Measurements from ENCODE around the gene PCTP.

Gene PCTP

DNA sequence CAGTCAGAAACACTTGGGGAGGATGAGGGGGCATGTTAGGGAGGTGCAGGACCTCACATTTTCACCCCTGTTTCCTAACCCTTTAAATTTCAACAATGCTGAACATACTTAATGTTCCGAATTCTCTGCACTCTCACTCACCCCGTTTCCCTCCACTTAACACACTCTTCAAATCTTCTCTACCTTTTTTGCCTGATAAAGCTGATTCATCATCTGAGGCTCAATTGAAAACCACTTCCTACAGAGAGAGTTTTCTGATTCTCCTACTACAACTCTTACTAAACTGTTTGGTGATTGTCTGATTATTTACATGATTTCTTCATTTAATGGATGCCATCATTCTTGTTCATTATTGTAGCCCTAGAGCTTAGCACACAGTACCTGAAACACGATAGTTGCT lies 42.4 kb downstream of the PCTP start:
- H3K4me1 ChIP-seq (ENCODE audit: control insufficient read depth, insufficient read depth, low read length) = no peaks in the 10 kb centered on the region
- no peak overlapping the region for H3K4me3 ChIP-seq (ENCODE audit: low read length)
- no peaks in the 10 kb centered on the region for H3K9me3 ChIP-seq (ENCODE audit: control insufficient read depth, insufficient read depth, low read length)
- 100% methylated on average over 2 of the region's 3 CpGs for WGBS (ENCODE audit: insufficient coverage, insufficient read length)
- no peaks in the 10 kb centered on the region for H3K27me3 ChIP-seq (ENCODE audit: control insufficient read depth, insufficient read depth, low read length)
- H3K27ac ChIP-seq (ENCODE audit: low read length) = no peak overlapping the region
- no peak for DNase-seq (ENCODE audit: low read depth, low spot score)
- H3K36me3 ChIP-seq (ENCODE audit: control insufficient read depth, insufficient read depth, low read length) = no peaks in the 10 kb centered on the region

- no CpG with 5 or more reads among the region's 6 CpGs for WGBS (ENCODE audit: insufficient coverage, insufficient read length)
- no peak overlapping the region for H3K4me3 ChIP-seq (ENCODE audit: low read length)
- no peaks in the 10 kb centered on the region for H3K4me1 ChIP-seq (ENCODE audit: control insufficient read depth, insufficient read depth, low read length)
- no peak overlapping the region for H3K27ac ChIP-seq (ENCODE audit: low read length)
- H3K27me3 ChIP-seq (ENCODE audit: control insufficient read depth, insufficient read depth, low read length) = no peaks in the 10 kb centered on the region
- no peaks in the 10 kb centered on the region for H3K9me3 ChIP-seq (ENCODE audit: control insufficient read depth, insufficient read depth, low read length)
- H3K36me3 ChIP-seq (ENCODE audit: control insufficient read depth, insufficient read depth, low read length) = no peaks in the 10 kb centered on the region
- DNase-seq (ENCODE audit: low read depth, low spot score) = no peak
Measured at GRCh38 chr17:55794725-55795482, 44.1 kb downstream of the PCTP start.

GRCh38 chr17:55806745-55807495 lies 56.1 kb downstream of the PCTP start:
- H3K27ac ChIP-seq (ENCODE audit: low read length) = no peak overlapping the region
- no peak overlapping the region for H3K4me3 ChIP-seq (ENCODE audit: low read length)
- WGBS (ENCODE audit: insufficient coverage, insufficient read length) = no CpG with 5 or more reads among the region's 2 CpGs
- no peaks in the 10 kb centered on the region for H3K36me3 ChIP-seq (ENCODE audit: control insufficient read depth, insufficient read depth, low read length)
- H3K4me1 ChIP-seq (ENCODE audit: control insufficient read depth, insufficient read depth, low read length) = no peaks in the 10 kb centered on the region
- H3K27me3 ChIP-seq (ENCODE audit: control insufficient read depth, insufficient read depth, low read length) = no peaks in the 10 kb centered on the region
- DNase-seq (ENCODE audit: low read depth, low spot score) = no peak
- H3K9me3 ChIP-seq (ENCODE audit: control insufficient read depth, insufficient read depth, low read length) = no peaks in the 10 kb centered on the region

DNA sequence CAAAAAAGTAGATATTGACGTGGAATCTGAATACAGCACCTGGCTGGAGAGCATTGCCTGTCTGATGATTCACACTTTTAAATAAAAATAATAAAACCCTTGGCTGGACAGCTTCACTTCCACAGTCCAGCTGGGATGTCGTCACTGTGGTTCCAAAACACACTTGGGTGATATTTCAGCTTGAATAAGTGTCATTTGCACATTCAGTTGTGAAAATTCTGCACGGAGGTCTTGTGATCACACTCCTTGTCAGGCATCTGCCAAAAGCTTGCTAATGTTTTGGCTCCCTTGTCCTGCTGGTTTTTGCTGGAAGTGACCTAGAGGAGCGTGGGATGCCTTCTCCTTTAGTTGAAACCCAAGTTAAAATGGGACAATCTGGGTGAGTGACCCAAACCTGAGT lies 60.7 kb downstream of the PCTP start:
- DNase-seq (ENCODE audit: low read depth, low spot score) = no peak
- Histone ChIP-seq H3K27ac (ENCODE audit: low read length) (no peak overlapping the region), H3K4me3 (ENCODE audit: low read length) (no peak overlapping the region), H3K27me3 (ENCODE audit: control insufficient read depth, insufficient read depth, low read length) (no peaks in the 10 kb centered on the region), H3K36me3 (ENCODE audit: control insufficient read depth, insufficient read depth, low read length) (no peaks in the 10 kb centered on the region), H3K4me1 (ENCODE audit: control insufficient read depth, insufficient read depth, low read length) (no peaks in the 10 kb centered on the region), H3K9me3 (ENCODE audit: control insufficient read depth, insufficient read depth, low read length) (no peaks in the 10 kb centered on the region)
- no CpG with 5 or more reads among the region's 4 CpGs for WGBS (ENCODE audit: insufficient coverage, insufficient read length)

DNA sequence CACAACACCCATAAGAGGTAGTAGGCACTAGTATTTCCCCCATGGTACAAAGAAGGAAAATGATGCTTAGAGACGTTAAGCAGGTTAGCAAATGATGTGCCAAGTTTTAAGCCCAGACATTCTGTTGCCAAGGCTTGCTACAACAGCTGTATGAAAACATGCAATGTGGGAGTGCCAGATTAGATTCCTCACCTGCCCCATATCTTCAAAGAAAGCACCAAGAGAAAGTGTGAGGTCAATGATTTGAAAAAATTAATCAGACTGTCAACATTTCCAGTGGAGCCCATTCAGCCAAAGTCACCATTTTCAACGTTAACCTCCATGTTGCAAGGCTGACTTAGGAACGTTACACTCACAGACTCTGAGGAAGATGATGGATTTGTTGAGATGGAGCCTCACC lies 61.5 kb downstream of the PCTP start:
- no CpG with 5 or more reads among the region's 3 CpGs for WGBS (ENCODE audit: insufficient coverage, insufficient read length)
- no peak overlapping the region for H3K4me3 ChIP-seq (ENCODE audit: low read length)
- H3K4me1 ChIP-seq (ENCODE audit: control insufficient read depth, insufficient read depth, low read length) = no peaks in the 10 kb centered on the region
- no peaks in the 10 kb centered on the region for H3K27me3 ChIP-seq (ENCODE audit: control insufficient read depth, insufficient read depth, low read length)
- no peak for DNase-seq (ENCODE audit: low read depth, low spot score)
- H3K9me3 ChIP-seq (ENCODE audit: control insufficient read depth, insufficient read depth, low read length) = no peaks in the 10 kb centered on the region
- H3K27ac ChIP-seq (ENCODE audit: low read length) = no peak overlapping the region
- no peaks in the 10 kb centered on the region for H3K36me3 ChIP-seq (ENCODE audit: control insufficient read depth, insufficient read depth, low read length)

- H3K4me1 ChIP-seq (ENCODE audit: control insufficient read depth, insufficient read depth, low read length) = no peaks in the 10 kb centered on the region
- H3K36me3 ChIP-seq (ENCODE audit: control insufficient read depth, insufficient read depth, low read length) = no peaks in the 10 kb centered on the region
- H3K27ac ChIP-seq (ENCODE audit: low read length) = no peak overlapping the region
- no peak for DNase-seq (ENCODE audit: low read depth, low spot score)
- no peaks in the 10 kb centered on the region for H3K9me3 ChIP-seq (ENCODE audit: control insufficient read depth, insufficient read depth, low read length)
- H3K27me3 ChIP-seq (ENCODE audit: control insufficient read depth, insufficient read depth, low read length) = no peaks in the 10 kb centered on the region
- no peak overlapping the region for H3K4me3 ChIP-seq (ENCODE audit: low read length)
- WGBS (ENCODE audit: insufficient coverage, insufficient read length) = no CpG with 5 or more reads among the region's 3 CpGs
Measured at GRCh38 chr17:55813944-55814343, 63.1 kb downstream of the PCTP start.

- H3K36me3 ChIP-seq (ENCODE audit: control insufficient read depth, insufficient read depth, low read length) = no peaks in the 10 kb centered on the region
- no peak overlapping the region for H3K4me3 ChIP-seq (ENCODE audit: low read length)
- H3K27me3 ChIP-seq (ENCODE audit: control insufficient read depth, insufficient read depth, low read length) = no peaks in the 10 kb centered on the region
- no peak for DNase-seq (ENCODE audit: low read depth, low spot score)
- no CpG with 5 or more reads among the region's 6 CpGs for WGBS (ENCODE audit: insufficient coverage, insufficient read length)
- H3K4me1 ChIP-seq (ENCODE audit: control insufficient read depth, insufficient read depth, low read length) = no peaks in the 10 kb centered on the region
- no peak overlapping the region for H3K27ac ChIP-seq (ENCODE audit: low read length)
- no peaks in the 10 kb centered on the region for H3K9me3 ChIP-seq (ENCODE audit: control insufficient read depth, insufficient read depth, low read length)
Measured at GRCh38 chr17:55814377-55814776, 63.5 kb downstream of the PCTP start.

GRCh38 chr17:55816532-55817396 lies 65.9 kb downstream of the PCTP start:
- no peak for DNase-seq (ENCODE audit: low read depth, low spot score)
- no CpG with 5 or more reads among the region's 8 CpGs for WGBS (ENCODE audit: insufficient coverage, insufficient read length)
- no peak overlapping the region for H3K27ac ChIP-seq (ENCODE audit: low read length)
- H3K4me1 ChIP-seq (ENCODE audit: control insufficient read depth, insufficient read depth, low read length) = no peaks in the 10 kb centered on the region
- no peaks in the 10 kb centered on the region for H3K36me3 ChIP-seq (ENCODE audit: control insufficient read depth, insufficient read depth, low read length)
- no peaks in the 10 kb centered on the region for H3K27me3 ChIP-seq (ENCODE audit: control insufficient read depth, insufficient read depth, low read length)
- no peaks in the 10 kb centered on the region for H3K9me3 ChIP-seq (ENCODE audit: control insufficient read depth, insufficient read depth, low read length)
- no peak overlapping the region for H3K4me3 ChIP-seq (ENCODE audit: low read length)

DNA sequence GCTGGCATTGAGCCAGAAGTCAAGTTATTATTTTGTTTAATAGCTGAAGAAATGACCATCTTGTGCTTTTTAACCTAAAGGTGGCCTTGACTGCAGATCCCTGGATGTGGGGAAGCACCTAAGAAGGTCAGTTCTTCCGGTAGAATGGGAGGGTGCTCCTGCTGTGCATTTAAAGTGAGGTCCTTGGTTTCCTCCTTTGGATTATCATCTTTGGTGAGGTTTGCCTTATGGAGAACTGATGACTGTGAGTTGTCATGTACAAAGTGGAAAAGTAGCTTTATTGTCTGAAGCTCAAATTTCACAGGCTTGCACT lies 66.5 kb downstream of the PCTP start:
- no peak overlapping the region for H3K27ac ChIP-seq (ENCODE audit: low read length)
- no peak overlapping the region for H3K4me3 ChIP-seq (ENCODE audit: low read length)
- no peaks in the 10 kb centered on the region for H3K4me1 ChIP-seq (ENCODE audit: control insufficient read depth, insufficient read depth, low read length)
- H3K27me3 ChIP-seq (ENCODE audit: control insufficient read depth, insufficient read depth, low read length) = no peaks in the 10 kb centered on the region
- WGBS (ENCODE audit: insufficient coverage, insufficient read length) = no CpG with 5 or more reads among the region's 1 CpG
- no peak for DNase-seq (ENCODE audit: low read depth, low spot score)
- H3K9me3 ChIP-seq (ENCODE audit: control insufficient read depth, insufficient read depth, low read length) = no peaks in the 10 kb centered on the region
- H3K36me3 ChIP-seq (ENCODE audit: control insufficient read depth, insufficient read depth, low read length) = no peaks in the 10 kb centered on the region

GRCh38 chr17:55818026-55818425 lies 67.2 kb downstream of the PCTP start:
- H3K4me3 ChIP-seq (ENCODE audit: low read length) = no peak overlapping the region
- no CpG with 5 or more reads among the region's 3 CpGs for WGBS (ENCODE audit: insufficient coverage, insufficient read length)
- no peaks in the 10 kb centered on the region for H3K9me3 ChIP-seq (ENCODE audit: control insufficient read depth, insufficient read depth, low read length)
- H3K36me3 ChIP-seq (ENCODE audit: control insufficient read depth, insufficient read depth, low read length) = no peaks in the 10 kb centered on the region
- no peaks in the 10 kb centered on the region for H3K27me3 ChIP-seq (ENCODE audit: control insufficient read depth, insufficient read depth, low read length)
- H3K27ac ChIP-seq (ENCODE audit: low read length) = no peak overlapping the region
- DNase-seq (ENCODE audit: low read depth, low spot score) = no peak
- H3K4me1 ChIP-seq (ENCODE audit: control insufficient read depth, insufficient read depth, low read length) = no peaks in the 10 kb centered on the region

Measured in iPS DF 6.9 (cell line).